AG20443 (cell line): ENCODE data around the gene FAM13C.

Experiments
- DNase-seq: peaks from one replicate; pipeline ENCODE4 v3.0.0; 2012; ENCODE audit warnings: low spot score, mixed read lengths

The FAM13C gene

DNA sequence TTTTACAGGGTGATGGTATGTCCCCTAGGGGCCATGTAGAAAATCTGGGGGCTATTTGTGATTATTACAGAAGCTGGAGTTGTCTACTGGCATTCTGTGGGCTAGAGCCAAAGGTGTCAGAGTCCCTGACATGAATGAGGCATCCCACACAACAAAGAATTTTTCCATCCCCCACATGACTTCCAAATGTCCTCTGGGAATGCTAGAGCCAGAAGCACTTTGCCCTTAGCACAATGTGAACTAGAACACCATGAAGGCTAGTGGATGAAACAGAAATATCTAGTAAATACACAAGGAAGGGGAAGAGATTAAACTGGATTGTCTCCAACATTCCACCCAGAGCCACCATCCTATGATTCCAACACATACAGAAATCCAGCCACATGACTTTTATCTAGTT lies 46.9 kb downstream of the FAM13C start:
- no peak for DNase-seq

DNA sequence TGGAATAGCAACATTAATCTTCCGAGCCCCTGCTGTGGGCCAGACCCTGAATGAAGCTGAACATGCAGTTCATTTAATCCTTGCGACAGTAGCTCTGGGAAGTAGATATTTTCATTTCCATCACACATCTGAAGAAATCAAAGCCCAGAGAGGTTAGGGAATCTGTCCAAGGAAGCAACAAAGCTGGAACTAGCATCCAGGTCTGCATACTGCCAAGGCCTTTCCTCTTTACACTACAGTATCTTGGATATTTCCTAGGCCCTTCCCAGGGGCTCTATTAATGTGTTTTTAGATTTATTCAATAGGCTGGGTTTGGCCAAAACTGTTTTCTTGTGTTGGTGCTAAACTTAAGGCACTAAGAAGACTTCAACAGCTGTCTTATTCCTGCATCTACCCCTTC lies 48.1 kb downstream of the FAM13C start:
- DNase-seq = no peak

DNA sequence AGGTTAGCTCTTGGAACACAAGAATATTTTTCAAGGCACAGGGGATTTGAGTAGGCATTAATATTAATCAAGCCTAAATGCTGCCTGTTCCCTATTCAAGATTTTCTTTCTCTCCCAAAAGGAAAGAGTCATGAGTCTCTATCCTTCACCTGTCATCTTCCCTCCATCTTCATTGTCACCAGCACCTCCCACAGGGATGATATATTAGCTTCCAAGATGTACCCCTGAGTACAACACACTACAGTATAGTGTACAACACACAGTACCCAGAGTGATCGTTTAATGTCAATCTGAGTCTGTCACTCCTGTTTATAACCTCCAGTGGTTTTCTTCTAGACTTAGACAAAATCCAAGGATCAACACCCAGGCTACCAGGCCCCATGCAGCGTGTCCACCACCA lies 50.1 kb downstream of the FAM13C start:
- DNase-seq = no peak

DNA sequence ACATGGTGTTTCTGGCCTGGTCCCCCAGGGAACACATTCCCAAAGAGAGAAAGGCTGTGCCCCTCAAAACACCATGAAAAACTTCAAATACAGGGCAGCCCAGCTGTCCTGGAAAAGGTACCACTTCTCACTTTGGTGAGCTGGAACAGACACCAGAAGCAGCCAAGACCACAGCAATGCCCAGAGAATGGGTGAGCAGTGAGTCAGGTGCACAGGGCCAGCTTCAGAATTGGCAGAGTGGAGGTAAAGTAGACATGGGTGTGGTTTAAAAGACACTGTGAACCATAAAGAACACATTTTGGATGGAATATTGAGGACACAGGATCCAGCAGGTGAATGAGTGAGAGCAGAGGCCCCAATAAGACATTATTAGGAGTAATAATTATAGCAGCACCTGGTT lies 51.3 kb downstream of the FAM13C start:
- no peak for DNase-seq

DNA sequence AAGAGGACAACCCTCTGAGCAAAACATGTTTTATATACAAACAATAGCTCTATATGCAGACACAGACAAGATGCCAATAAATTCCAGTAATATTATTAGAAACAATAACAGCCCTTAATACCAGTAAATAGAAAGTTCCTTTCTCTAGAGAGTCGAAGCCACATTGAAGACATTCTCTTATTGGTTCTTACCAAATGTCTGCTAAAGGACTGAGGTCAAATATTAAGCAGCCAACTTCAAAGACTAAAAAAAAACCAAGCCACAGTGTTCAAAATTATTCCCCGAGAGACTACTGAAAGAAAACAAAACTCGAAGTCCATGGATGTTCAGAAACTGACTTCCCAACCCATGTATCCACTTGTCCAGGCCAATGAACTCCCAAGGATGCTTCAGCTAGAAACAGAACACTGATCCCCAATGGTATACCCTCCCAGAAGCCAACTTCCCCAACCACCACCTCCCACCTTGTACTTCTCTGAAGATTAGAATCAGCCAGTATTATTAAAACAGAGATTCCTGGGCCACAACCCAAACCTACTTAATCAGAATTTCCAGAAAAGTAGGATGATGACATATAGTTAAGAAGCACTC lies 51.9 kb downstream of the FAM13C start:
- no peak for DNase-seq

DNA sequence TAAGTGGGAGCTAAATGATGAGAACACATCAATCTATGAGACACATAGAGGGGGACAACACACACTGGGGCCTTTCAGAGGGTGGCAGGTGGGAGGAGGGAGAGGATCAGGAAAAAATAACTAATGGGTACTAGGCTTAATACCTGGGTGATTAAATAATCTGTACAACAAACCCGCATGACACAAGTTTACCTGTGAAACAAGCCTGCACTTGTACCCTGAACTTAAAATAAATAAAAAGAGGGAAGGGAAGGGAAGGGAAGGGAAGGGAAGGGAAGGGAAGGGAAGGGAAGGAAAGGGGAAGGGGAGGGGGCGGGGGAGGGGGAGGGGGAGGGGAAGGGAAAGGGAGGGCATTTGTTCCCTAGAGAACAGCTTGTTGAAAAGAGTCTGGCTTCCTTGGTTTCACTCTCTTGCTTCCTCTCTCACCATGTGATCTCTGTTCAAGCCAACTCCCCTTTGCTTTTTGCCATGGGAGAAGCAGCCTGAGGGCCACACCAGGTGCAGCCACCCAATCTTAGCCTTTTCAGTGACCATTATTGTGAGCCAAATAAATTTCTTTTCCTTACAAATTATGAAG lies 57.7 kb downstream of the FAM13C start:
- no peak for DNase-seq

DNA sequence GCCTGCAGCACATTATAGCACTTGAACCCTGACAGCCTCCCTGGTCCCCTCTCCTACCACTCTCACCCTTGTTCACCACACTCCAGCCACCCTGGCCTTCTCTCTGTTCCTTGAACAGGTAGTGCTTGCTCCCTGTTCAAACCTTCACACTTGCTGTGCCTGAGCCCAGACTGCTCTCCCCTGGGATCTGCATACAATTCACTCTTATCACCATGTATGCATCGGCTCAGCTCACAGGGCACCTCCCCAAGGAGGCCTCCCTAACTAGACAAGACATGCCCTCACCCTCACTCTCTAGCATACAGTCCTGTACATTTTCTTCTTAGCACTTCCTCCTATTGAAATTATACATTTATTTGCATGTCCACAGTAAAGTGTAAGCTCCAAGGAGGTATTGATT lies 59.3 kb downstream of the FAM13C start:
- no peak for DNase-seq

DNA sequence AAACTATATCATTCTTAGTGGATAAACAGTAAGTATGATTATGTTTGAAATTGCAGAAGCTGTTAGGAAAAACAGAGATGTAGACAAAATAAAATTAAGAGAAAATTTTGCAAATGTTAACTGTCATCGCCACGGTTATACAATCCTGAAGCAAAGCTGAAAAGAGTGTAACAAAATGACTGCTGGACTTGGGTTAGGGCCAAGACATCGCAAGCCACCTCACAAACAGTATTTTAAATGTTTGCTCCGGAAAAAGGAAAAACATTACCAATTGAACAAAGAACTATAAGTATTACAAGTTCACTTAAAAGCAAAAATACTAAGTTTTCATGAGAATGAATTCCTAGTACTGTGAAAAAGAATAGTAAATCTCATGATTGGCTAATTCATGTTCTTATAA lies 60.0 kb downstream of the FAM13C start:
- DNase-seq = no peak

DNA sequence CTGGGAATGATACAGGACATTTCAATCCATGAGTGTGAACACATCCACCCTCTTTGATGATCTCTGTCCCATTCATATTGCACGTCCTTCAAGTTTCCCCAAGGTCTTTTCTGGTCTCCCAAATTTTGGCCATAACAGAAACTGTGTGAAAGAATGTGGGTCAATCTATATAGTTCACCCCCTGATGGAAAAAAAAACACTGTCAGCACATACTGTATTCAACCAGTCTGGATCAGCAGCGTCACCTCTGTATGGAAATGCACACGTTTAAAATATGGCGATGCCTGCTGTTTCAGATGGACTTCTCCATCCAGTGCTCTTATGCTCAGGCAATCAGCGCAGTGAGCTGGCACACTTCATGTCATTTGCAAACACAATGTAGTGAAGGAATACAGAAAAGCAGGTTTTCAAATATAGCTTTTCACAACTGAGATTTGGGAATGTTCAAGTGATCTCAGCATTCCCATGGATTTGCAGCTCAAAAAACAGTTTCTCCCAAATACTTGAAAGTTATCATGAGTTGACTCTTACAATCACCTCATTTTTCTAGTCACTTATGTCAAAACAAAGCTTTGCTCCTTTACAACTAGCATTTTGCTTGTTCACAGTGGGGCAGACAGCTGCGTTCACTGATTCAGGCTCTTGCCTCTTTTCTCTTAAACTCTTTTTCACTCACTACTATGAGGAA lies 61.1 kb downstream of the FAM13C start:
- no peak for DNase-seq

DNA sequence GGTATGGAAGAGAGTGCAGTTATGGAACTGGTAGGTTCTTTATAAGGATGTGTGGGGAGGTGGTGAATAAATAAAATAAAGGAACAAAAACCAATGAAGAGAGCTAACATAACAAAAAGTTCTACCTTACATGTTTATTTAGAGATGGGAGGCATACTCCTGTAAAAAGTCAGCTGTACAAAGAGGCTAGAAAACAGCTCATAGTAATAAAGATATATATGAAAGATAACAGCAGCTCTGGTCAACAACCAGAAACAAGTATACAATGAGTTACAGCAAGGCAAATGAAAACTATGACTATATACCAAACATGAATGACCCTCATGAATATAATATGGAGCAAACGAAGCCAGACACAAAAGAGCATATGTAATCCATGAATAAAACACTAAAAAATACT lies 62.0 kb downstream of the FAM13C start:
- DNase-seq = no peak

DNA sequence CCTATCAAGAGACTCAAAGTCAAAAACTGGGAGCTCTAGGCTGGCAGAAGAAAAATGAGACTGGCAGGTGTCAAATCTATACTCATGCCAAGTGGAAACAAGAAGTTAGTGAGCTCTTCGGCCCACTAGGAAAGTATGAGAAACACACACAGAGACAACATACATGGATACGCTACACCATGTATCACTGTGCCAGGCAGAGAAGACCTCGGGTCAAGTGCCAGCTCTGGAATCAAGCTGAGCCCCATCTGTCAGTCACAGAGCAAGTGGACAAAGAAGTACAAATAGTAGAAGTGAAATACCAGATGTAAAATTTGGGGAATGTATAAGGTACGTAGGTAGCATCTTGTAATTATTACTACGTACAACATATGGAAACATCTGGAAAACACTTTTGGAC lies 62.4 kb downstream of the FAM13C start:
- no peak for DNase-seq

DNA sequence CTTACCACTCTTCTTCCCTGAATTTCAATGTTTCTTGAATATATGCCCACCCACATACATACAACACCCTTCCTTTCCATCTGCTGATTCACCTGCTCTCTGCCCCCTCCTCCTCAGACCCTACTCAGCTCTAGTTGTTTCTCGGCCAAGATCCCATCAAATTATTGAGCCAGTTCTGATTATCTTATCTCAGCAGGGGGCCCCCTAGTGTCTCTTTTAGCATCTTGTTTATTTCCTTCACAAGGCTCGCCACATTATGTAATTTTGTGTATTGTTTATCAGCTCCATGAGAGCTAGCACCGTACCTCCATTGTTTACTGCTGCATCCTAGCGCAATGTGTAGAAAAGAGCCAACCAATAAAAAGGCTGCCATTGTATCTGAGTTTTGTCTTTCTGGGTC lies 71.9 kb downstream of the FAM13C start:
- DNase-seq = no peak

DNA sequence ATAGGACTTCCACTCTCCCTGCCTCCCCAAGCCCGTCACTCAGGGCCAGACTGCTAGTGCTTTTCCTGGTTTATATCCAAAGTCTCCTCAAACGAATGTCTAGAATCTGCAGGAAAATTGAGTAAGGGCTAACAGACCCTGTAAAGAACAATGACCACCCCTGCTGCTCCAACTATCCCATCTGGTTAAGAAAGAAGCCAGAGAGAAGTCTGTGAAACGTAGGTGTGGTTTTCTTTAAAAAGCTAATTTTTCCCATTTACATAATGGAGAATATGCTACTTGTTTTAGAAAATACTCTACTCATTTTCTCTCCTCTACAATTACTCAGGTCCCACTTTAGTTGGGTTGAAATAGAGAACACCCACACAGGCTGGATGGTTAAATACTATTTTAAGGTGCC lies 72.5 kb downstream of the FAM13C start:
- no peak for DNase-seq

DNA sequence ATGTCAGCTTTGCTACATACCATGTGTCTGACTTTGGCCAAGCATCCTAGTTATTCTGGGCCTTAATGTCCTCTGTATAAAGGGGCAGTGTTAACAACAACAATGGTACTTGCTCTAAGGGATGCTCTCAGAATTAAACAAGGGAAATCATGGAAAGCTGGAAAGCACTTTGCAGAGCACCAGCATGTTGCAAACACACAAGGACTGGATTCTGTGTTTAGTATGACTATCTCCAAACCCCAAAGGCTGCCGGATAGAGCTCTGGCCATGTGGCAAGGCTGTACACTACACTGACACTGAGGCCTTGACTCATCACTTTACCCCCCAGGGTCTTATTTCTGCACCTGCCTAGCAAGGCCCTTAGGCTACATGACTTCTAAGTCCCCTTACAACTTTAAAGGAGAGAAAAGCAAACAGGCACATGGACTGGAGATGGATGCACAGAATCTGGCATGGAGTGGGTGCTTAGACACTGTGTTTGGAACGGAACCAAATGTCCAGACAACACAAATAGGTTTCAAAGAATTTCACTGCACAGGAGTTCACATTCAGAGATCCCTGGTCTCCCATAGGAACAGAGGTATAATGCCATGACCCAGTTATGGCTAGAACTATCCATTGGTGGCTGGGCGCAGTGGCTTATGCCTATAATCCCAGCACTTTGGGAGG lies 74.6 kb downstream of the FAM13C start:
- DNase-seq = no peak

DNA sequence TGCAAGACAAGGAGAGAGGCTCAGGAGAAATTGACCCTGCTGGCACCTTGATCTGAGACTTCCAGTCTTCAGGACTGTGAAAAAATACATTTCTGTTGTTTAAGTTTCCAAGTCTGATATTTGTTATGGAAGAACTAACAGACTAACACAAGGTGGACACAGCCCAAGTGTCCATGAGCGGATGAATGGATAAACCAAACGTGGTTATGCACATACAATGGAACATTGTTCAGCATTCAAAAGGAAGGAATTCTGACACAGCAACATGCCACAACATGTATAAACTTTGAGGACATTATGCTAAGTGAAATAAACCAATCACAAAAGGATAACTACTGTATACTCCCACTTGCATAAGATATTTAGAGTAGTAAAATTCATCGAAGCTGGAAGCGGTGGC lies 76.5 kb downstream of the FAM13C start:
- no peak for DNase-seq

DNA sequence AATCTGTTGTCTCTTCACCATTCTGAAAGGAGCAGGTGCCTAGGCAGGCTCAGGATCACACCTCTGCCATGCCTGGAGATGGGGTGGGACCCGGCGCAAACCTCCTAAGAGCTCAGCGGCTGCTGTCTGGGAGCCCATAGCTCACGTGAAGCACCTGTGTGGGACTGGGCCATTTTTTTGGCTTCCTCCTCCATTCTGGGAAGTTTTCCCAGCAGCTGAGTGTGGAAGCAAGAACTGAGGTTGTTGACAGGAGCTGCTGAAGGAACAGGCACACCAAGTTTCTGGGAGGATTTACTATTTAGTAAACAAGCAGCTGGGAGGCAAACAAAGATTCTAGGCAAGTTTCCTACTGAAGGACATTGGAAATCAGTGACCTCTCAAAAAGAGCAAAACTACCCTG lies 77.3 kb downstream of the FAM13C start:
- DNase-seq = no peak

DNA sequence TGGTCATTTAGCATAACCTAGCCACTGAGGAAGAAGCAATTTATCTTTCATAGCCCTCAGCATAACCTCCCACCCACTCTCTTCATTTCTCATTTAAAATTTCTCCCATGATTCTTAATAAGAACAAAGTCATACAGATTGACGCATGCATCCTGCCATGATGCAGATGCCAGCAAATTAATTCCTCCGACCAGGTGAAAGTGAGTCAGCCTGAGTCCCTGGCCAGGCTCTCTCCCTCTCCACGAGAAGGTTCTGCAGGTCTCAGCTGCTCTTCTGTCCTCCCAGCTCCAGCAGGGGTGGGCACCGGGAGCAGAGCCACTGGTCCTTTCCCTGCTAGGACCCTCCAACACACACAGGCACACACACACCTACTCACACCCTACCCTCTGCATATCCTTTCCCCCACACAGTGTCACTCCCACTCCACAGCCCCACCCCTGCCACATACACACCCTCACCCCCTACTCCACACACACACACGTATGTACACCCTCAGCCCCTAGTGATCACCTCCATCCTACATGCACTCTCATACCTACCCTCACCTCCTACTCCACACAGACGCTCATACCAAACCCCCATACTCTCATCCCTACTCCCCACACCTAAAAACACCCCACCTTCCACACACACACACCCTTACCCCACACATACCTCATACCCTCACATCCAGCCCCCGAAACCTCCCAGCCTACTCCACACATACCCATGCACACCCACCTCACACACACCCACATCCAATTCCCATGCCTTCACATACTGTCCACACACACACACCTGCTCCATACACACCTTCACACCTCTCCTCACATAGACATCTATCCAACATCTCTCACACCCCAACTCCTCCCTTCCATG lies 78.0 kb downstream of the FAM13C start:
- no peak for DNase-seq

DNA sequence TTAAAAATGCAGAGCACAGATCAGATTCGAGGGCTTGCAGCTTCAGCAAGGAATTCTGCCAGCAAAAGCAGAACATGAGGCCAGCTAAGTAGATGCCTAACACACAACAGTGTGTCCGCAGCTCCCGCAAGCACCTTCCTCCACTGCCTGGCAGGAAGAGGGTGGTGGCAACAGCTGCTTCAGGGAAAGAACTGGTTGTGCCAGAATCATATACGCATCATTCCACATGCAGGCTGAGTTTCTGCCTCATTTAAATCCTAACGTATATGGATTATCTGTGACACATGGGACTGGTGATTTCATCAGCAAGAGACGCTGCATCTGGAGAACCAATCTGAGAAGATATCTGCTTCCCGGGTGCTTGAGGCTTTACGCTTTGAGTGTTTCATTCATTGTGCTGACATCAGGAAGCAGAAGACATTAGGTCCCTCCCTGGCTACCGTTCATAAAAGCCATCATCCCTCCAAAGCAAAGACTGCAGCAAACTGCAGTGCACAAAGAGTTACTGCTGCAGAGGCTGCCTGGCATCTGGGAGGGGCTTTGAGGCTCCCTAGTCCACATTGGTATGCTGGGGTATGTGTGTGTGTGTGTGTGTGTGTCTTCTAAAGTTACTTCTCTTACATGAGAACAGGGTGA lies 78.8 kb downstream of the FAM13C start:
- DNase-seq = no peak

DNA sequence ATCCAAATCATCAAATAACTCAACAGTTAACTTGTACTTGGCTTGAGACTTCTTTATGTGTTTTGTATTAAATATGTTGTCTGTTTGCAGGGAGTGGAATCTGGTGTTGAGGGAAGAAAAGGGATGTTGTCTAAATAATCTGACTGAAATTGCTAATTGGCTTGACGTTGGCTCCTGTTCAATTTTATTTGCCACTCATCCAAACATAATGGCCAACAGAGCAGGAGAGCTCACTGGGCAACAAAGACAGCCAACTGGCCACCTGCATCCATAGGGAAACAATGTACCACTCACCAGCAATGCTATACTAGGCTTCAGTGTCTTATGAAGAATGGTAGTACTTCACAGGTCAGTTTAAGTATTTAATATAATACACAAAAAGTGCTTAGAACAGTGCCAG lies 80.5 kb downstream of the FAM13C start:
- DNase-seq = no peak

DNA sequence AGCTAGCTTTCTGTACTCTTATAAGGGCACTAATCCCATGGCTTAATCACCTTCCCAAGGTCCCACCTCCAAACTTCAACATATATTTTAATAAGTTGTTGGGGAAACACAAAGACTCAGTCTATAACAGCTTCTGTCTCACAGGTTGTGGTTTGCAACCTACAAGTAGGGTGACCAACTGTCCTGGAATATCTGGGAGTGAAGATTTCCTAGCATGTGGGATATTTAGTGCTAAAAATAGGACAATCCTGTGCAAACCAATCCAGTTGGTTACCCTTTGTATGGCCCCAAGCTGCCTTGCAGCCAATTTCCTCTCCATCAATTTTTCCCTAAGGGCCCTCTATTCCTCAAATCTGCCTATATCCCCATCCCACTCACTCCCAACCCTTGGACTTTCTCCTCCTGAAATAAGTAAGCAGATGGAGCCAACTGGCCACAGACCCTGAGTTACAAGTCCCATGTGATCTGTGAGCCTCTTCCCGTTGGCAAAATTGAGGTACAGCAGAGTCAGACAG lies 82.3 kb downstream of the FAM13C start:
- no peak for DNase-seq

DNA sequence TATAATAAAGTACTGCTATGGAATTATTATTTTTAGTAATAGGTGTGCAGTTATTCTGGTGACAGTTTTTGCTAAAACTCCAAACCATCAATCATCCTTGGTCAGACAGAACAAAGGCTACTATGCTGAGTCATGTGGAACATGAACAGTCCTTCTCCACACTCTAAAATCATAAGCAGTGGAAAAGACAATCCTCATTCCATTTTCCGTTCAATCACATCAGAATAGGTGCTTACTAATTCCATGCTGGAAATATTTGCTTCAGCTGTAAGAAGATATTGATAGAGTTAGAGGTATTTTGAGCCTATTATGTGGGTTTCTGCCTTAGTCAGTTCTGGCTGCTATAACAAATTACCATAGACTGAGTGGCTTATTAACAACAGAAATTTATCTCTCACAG lies 82.9 kb downstream of the FAM13C start:
- no peak for DNase-seq

DNA sequence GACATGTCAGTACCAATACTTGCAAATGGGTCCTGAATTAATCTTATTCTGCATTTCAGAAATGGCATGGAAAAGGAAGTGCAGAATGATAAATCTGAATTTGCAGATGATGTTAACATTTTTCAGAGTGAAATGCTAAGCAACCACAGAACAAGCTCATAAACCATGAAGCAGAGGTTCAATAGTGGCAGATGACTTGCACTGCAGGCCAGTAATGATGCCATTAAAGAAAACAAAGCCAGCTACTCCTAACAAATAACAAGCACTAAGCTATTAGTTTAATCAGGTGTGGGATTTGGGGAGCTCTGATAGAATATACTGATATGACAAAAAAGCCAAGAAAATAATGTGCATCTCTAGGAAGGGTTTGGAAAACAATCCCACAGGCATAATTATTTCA lies 85.4 kb downstream of the FAM13C start:
- no peak for DNase-seq
